Skeletal muscle satellite cell (primary cell): ENCODE results near the gene LASP1NB.

Source experiments
- H3K27me3 ChIP-seq: 2 replicates; pipeline ENCODE4 v1.7.0; 2013; ENCODE audit warnings: low read length; ENCODE audit not compliant: control insufficient read depth, insufficient read depth
- H3K36me3 ChIP-seq: 2 replicates; pipeline ENCODE4 v1.7.0; 2013; ENCODE audit warnings: mild to moderate bottlenecking, control low read depth, low read length; ENCODE audit not compliant: insufficient read depth
- H3K4me1 ChIP-seq: 2 replicates; pipeline ENCODE4 v1.7.0; 2013; ENCODE audit warnings: low read length; ENCODE audit not compliant: control insufficient read depth, insufficient read depth
- H3K4me2 ChIP-seq: 2 replicates; pipeline ENCODE4 v1.7.0; 2013; ENCODE audit warnings: mild to moderate bottlenecking, low read length
- H3K4me3 ChIP-seq: 2 replicates; pipeline ENCODE4 v1.7.0; 2013; ENCODE audit warnings: low read length
- H3K9ac ChIP-seq: 2 replicates; pipeline ENCODE4 v1.7.0; 2013; ENCODE audit warnings: mild to moderate bottlenecking, low read depth, low read length, moderate library complexity
- H3K9me3 ChIP-seq: replicated peaks from 2 replicates; pipeline ENCODE4 v1.7.0; 2013; ENCODE audit warnings: mild to moderate bottlenecking, control low read depth, low read length

The LASP1NB gene

GRCh38 chr17:38925263-38925995 lies at the start of gene LASP1NB:
Gene LASP1NB (plus strand): TSS chr17:38925614.
- H3K36me3 ChIP-seq, result peaks cover 20% of the 10 kb centered on the region
- H3K9ac ChIP-seq, result no peak within 1 kb of the TSS
- no peaks in the 10 kb centered on the region for H3K9me3 ChIP-seq
- peaks cover 25% of the 10 kb centered on the region for H3K4me1 ChIP-seq
- no peaks in the 10 kb centered on the region for H3K27me3 ChIP-seq
- no peak within 1 kb of the TSS for H3K4me2 ChIP-seq
- H3K4me3 ChIP-seq, result no peak within 1 kb of the TSS

GRCh38 chr17:38877130-38877851 lies 48.1 kb upstream of the LASP1NB start:
- Histone ChIP-seq H3K4me2 (peak overlapping the region; percentile 16), H3K36me3 (peaks cover 74% of the 10 kb centered on the region), H3K4me3 (peak overlapping the region; percentile 37), H3K9ac (no peak overlapping the region), H3K27me3 (no peaks in the 10 kb centered on the region), H3K9me3 (no peaks in the 10 kb centered on the region), H3K4me1 (peaks cover 90% of the 10 kb centered on the region)

GRCh38 chr17:38879878-38880665 lies 45.3 kb upstream of the LASP1NB start:
- Histone ChIP-seq H3K4me3 (peak overlapping the region; percentile 56), H3K27me3 (no peaks in the 10 kb centered on the region), H3K9me3 (no peaks in the 10 kb centered on the region), H3K9ac (peak overlapping the region; percentile 65), H3K4me2 (peak overlapping the region; percentile 76), H3K4me1 (peaks cover 90% of the 10 kb centered on the region), H3K36me3 (peaks cover 76% of the 10 kb centered on the region)

- peak overlapping the region; percentile 26 for H3K4me3 ChIP-seq
- H3K9me3 ChIP-seq, result no peaks in the 10 kb centered on the region
- H3K27me3 ChIP-seq, result no peaks in the 10 kb centered on the region
- peak overlapping the region; percentile 76 for H3K4me2 ChIP-seq
- peaks cover 97% of the 10 kb centered on the region for H3K4me1 ChIP-seq
- peaks cover 89% of the 10 kb centered on the region for H3K36me3 ChIP-seq
- peak overlapping the region; percentile 2 for H3K9ac ChIP-seq
Observed at GRCh38 chr17:38881600-38882191, 43.7 kb upstream of the LASP1NB start.

GRCh38 chr17:38882870-38883269 lies 42.5 kb upstream of the LASP1NB start:
- H3K27me3 ChIP-seq, result no peaks in the 10 kb centered on the region
- H3K4me3 ChIP-seq, result no peak overlapping the region
- H3K4me2 ChIP-seq, result peak overlapping the region; percentile 66
- H3K36me3 ChIP-seq, result peaks cover 87% of the 10 kb centered on the region
- H3K9ac ChIP-seq, result peak overlapping the region; percentile 25
- peaks cover 89% of the 10 kb centered on the region for H3K4me1 ChIP-seq
- H3K9me3 ChIP-seq, result no peaks in the 10 kb centered on the region

GRCh38 chr17:38883592-38884526 lies 41.6 kb upstream of the LASP1NB start:
- peaks cover 79% of the 10 kb centered on the region for H3K4me1 ChIP-seq
- peaks cover 86% of the 10 kb centered on the region for H3K36me3 ChIP-seq
- peak overlapping the region; percentile 66 for H3K4me2 ChIP-seq
- peak overlapping the region; percentile 46 for H3K4me3 ChIP-seq
- no peaks in the 10 kb centered on the region for H3K9me3 ChIP-seq
- H3K27me3 ChIP-seq, result no peaks in the 10 kb centered on the region
- peak overlapping the region; percentile 56 for H3K9ac ChIP-seq

- Histone ChIP-seq H3K9me3 (no peaks in the 10 kb centered on the region), H3K36me3 (peaks cover 89% of the 10 kb centered on the region), H3K4me2 (peak overlapping the region; percentile 63), H3K9ac (no peak overlapping the region), H3K27me3 (no peaks in the 10 kb centered on the region), H3K4me3 (peak overlapping the region; percentile 15), H3K4me1 (peaks cover 66% of the 10 kb centered on the region)
Observed at GRCh38 chr17:38885044-38885727, 40.2 kb upstream of the LASP1NB start.

- peaks cover 89% of the 10 kb centered on the region for H3K36me3 ChIP-seq
- no peaks in the 10 kb centered on the region for H3K27me3 ChIP-seq
- H3K4me3 ChIP-seq, result no peak overlapping the region
- peaks cover 58% of the 10 kb centered on the region for H3K4me1 ChIP-seq
- H3K4me2 ChIP-seq, result peak overlapping the region; percentile 63
- no peaks in the 10 kb centered on the region for H3K9me3 ChIP-seq
- no peak overlapping the region for H3K9ac ChIP-seq
Observed at GRCh38 chr17:38885728-38886642, 39.4 kb upstream of the LASP1NB start.

- Histone ChIP-seq H3K4me1 (peaks cover 52% of the 10 kb centered on the region), H3K36me3 (peaks cover 89% of the 10 kb centered on the region), H3K27me3 (no peaks in the 10 kb centered on the region), H3K4me3 (no peak overlapping the region), H3K9me3 (no peaks in the 10 kb centered on the region), H3K9ac (no peak overlapping the region), H3K4me2 (peak overlapping the region; percentile 26)
Observed at GRCh38 chr17:38886643-38887010, 38.8 kb upstream of the LASP1NB start.
